ENCODE data around the gene SGCD.

SGCD gene

DNA sequence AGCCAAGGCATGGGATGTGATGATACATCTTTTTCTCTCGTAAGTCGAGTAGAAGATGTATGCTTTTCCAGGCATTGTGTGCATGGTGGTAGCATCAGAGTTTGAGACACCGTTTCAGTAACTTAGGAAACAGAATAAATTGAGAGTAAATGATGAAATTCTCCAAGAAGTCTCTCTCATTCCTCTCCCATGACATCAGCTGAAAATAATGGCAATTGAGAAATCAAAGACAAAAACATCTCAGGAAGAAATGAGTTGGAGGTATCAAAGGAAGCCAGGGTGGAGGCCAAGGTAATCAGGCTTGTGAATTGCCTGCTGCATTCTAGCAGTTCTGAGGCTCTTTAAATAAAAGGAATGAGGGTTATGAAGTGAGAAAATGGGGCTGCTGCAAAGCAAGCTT is 53.9 kb downstream of the SGCD start:
- no peak for DNase-seq
- Histone ChIP-seq H3K4me3 (ENCODE audit: insufficient read depth, low read depth, low read length, poor library complexity, severe bottlenecking) (no peak overlapping the region), H3K36me3 (ENCODE audit: control insufficient read depth, insufficient read depth, low read length) (no peaks in the 10 kb centered on the region), H3K27ac (ENCODE audit: insufficient read depth, low read length, poor library complexity, severe bottlenecking) (no peak overlapping the region), H3K9me3 (ENCODE audit: control insufficient read depth, low read length) (no peaks in the 10 kb centered on the region), H3K4me1 (ENCODE audit: control insufficient read depth, insufficient read depth, low read length, poor library complexity, severe bottlenecking) (no peaks in the 10 kb centered on the region), H3K27me3 (replicated peaks; ENCODE audit: control insufficient read depth, insufficient read depth, low read length, poor library complexity, severe bottlenecking) (no peaks in the 10 kb centered on the region)

DNA sequence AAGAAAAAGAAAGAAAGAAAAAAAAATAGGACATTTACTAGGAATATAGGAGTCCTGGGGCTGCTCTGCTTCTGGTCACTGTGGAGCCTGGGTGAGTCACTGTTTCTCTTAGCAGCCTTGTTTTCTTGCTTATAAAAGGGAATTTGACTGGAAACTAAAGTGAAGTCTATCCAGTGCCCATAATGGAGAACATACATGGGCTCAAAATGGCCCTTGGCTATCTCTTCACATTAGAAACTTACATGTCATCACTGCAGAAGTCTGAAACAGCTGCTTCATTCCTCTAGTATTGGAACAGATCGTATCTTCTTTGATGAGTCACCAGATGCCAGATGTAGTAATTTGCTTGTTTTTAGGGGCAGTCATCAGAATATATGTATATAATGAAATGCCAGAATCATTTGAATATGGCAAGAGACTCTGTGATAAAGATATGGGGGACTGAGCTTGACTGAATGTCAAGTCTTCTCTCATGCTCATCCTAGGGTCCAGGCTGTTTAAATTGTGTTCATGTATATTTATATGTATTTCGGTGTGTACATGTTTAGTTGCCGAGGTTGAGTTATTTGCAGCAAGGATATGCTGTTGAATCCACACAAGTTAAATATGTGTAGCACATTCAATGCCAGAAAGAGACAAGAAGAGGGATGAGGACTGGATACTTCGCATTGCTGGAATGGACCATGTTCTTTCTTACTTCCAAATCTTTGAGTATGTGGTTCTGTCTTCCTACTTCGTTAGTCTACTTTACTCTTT is 56.7 kb downstream of the SGCD start:
- H3K4me1 ChIP-seq (ENCODE audit: control insufficient read depth, insufficient read depth, low read length, poor library complexity, severe bottlenecking): no peaks in the 10 kb centered on the region
- DNase-seq: no peak
- no peak overlapping the region for H3K27ac ChIP-seq (ENCODE audit: insufficient read depth, low read length, poor library complexity, severe bottlenecking)
- no peaks in the 10 kb centered on the region for H3K9me3 ChIP-seq (ENCODE audit: control insufficient read depth, low read length)
- no peaks in the 10 kb centered on the region for H3K36me3 ChIP-seq (ENCODE audit: control insufficient read depth, insufficient read depth, low read length)
- H3K4me3 ChIP-seq (ENCODE audit: insufficient read depth, low read depth, low read length, poor library complexity, severe bottlenecking): no peak overlapping the region
- no peaks in the 10 kb centered on the region for H3K27me3 ChIP-seq (replicated peaks; ENCODE audit: control insufficient read depth, insufficient read depth, low read length, poor library complexity, severe bottlenecking)

DNA sequence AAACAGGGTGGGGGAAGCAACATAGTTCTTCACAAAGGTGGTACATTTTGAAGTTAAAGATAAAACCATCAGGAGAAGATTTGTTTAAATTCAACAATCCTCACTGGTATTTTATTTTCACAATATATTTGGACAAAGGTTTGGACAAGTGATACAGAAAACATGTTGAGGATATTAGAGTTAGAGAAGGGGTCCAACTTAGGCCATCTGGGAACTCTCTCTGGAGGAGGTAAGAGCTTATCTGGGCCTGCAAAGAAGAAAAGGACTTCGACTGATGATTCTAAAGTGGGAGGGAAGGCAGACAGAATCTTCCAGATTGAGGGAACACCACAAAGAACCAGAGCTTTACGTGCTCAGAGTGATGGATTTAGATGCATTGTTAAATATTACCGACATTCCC is 58.5 kb downstream of the SGCD start:
- no peaks in the 10 kb centered on the region for H3K27me3 ChIP-seq (replicated peaks; ENCODE audit: control insufficient read depth, insufficient read depth, low read length, poor library complexity, severe bottlenecking)
- DNase-seq: no peak

DNA sequence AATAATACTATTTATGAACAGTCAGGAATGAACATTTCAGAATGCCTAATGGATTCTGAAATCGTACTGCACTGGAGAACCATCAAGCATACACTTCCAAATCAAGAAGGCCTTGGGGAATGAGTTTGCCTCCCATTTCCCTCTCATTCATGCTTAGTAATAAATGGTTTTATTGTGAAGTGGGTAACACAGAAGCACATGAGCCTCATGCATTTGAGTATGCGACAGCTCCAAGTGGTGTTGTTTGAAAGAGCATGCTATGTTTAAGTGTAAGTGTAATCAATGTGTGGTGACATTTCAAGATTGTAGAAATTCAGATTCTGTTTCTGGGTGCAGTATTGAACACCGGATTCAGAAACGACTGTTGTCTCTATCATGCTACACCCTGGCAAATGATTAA is 60.0 kb downstream of the SGCD start:
- no peak for DNase-seq
- no peaks in the 10 kb centered on the region for H3K36me3 ChIP-seq (ENCODE audit: control insufficient read depth, insufficient read depth, low read length)
- no peak overlapping the region for H3K27ac ChIP-seq (ENCODE audit: insufficient read depth, low read length, poor library complexity, severe bottlenecking)
- no peaks in the 10 kb centered on the region for H3K4me1 ChIP-seq (ENCODE audit: control insufficient read depth, insufficient read depth, low read length, poor library complexity, severe bottlenecking)
- H3K27me3 ChIP-seq (replicated peaks; ENCODE audit: control insufficient read depth, insufficient read depth, low read length, poor library complexity, severe bottlenecking): no peaks in the 10 kb centered on the region
- no peak overlapping the region for H3K4me3 ChIP-seq (ENCODE audit: insufficient read depth, low read depth, low read length, poor library complexity, severe bottlenecking)
- no peaks in the 10 kb centered on the region for H3K9me3 ChIP-seq (ENCODE audit: control insufficient read depth, low read length)

More for the DNA sequence above, 58.5 kb downstream of the SGCD start:
- H3K36me3 ChIP-seq (ENCODE audit: control insufficient read depth, insufficient read depth, low read length): no peaks in the 10 kb centered on the region
- no peak overlapping the region for H3K4me3 ChIP-seq (ENCODE audit: insufficient read depth, low read depth, low read length, poor library complexity, severe bottlenecking)
- H3K4me1 ChIP-seq (ENCODE audit: control insufficient read depth, insufficient read depth, low read length, poor library complexity, severe bottlenecking): no peaks in the 10 kb centered on the region
- H3K27ac ChIP-seq (ENCODE audit: insufficient read depth, low read length, poor library complexity, severe bottlenecking): no peak overlapping the region
- no peaks in the 10 kb centered on the region for H3K9me3 ChIP-seq (ENCODE audit: control insufficient read depth, low read length)

DNA sequence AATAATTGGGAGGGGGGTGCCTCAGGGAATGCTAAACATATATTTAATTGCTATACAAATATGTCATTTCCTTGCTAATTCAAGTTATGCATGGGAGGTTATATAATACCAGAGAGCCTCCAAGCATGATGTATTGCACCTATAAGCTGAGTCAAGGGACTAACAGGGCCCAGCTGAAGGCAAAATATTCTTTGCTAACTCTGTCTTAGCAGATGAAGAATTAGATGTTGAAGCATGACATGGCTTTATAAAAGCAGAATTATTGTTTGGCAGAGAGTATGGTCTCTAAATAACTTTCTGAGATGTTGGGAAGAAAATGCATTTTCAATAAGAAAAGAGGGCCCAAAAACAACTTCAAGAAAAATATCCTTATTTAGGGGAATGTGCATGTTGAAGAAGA is 60.4 kb downstream of the SGCD start:
- Histone ChIP-seq H3K9me3 (ENCODE audit: control insufficient read depth, low read length) (no peaks in the 10 kb centered on the region), H3K27me3 (replicated peaks; ENCODE audit: control insufficient read depth, insufficient read depth, low read length, poor library complexity, severe bottlenecking) (no peaks in the 10 kb centered on the region), H3K27ac (ENCODE audit: insufficient read depth, low read length, poor library complexity, severe bottlenecking) (no peak overlapping the region), H3K4me3 (ENCODE audit: insufficient read depth, low read depth, low read length, poor library complexity, severe bottlenecking) (no peak overlapping the region), H3K36me3 (ENCODE audit: control insufficient read depth, insufficient read depth, low read length) (no peaks in the 10 kb centered on the region), H3K4me1 (ENCODE audit: control insufficient read depth, insufficient read depth, low read length, poor library complexity, severe bottlenecking) (no peaks in the 10 kb centered on the region)
- DNase-seq: no peak

DNA sequence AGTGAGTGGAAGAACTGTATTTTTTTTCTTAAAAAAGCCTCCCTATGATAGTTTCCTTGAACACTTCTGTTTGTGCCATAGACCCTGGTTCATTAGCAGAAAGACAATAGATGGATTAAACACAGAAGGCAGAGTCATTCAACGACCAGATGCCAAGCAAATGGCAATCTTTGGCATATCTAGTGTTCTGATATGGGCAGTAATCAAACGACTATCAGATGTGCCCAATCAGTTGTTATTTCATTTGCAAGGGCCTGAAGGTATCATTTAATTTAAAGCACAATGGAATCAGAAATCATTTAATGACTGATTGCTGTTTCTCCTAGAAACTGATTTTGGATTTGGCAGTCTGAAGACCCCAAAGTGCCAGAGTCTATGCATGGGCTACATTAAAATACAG is 61.3 kb downstream of the SGCD start:
- Histone ChIP-seq H3K9me3 (ENCODE audit: control insufficient read depth, low read length) (no peaks in the 10 kb centered on the region), H3K27ac (ENCODE audit: insufficient read depth, low read length, poor library complexity, severe bottlenecking) (no peak overlapping the region), H3K27me3 (replicated peaks; ENCODE audit: control insufficient read depth, insufficient read depth, low read length, poor library complexity, severe bottlenecking) (no peaks in the 10 kb centered on the region), H3K4me1 (ENCODE audit: control insufficient read depth, insufficient read depth, low read length, poor library complexity, severe bottlenecking) (no peaks in the 10 kb centered on the region), H3K36me3 (ENCODE audit: control insufficient read depth, insufficient read depth, low read length) (no peaks in the 10 kb centered on the region), H3K4me3 (ENCODE audit: insufficient read depth, low read depth, low read length, poor library complexity, severe bottlenecking) (no peak overlapping the region)
- DNase-seq: no peak

DNA sequence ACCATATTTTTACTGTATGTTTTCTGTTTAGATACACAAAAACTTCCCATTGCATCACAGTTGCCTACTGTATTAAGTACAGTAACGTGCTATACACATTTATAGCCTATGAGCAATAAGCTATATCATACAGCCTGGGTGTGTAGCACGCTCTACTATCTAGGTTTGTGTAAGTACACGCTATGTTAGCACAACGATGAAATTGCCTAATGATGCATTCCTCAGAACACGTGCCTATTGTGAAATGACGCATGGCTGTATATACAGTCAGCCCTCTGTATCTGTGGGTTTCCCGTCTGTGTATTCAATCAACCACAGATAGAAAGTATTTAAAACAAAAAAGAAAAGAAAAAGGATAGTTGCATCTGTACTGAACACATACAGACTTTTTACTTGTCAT is 64.2 kb downstream of the SGCD start:
- Histone ChIP-seq H3K27me3 (replicated peaks; ENCODE audit: control insufficient read depth, insufficient read depth, low read length, poor library complexity, severe bottlenecking) (no peaks in the 10 kb centered on the region), H3K4me3 (ENCODE audit: insufficient read depth, low read depth, low read length, poor library complexity, severe bottlenecking) (no peak overlapping the region), H3K4me1 (ENCODE audit: control insufficient read depth, insufficient read depth, low read length, poor library complexity, severe bottlenecking) (no peaks in the 10 kb centered on the region), H3K27ac (ENCODE audit: insufficient read depth, low read length, poor library complexity, severe bottlenecking) (no peak overlapping the region), H3K9me3 (ENCODE audit: control insufficient read depth, low read length) (no peaks in the 10 kb centered on the region), H3K36me3 (ENCODE audit: control insufficient read depth, insufficient read depth, low read length) (no peaks in the 10 kb centered on the region)
- DNase-seq: no peak

DNA sequence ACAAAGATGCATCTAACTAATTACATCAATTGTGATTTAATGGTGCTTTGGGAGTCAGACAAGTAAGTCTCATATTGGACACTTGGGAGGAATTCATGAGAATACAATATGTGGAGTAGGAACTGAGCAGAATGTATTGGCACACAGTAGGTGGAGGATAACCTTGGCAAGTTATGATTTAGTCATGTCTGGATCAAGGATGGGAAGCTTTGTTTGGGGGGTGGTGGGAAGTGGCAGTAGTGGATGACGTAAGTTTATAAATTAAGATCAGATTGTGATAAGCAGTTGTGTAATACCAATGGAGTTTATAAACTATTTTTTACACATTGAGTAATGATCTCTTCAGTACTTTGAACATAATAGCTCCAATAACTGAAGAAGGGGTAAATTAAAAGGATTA is 67.0 kb downstream of the SGCD start:
- Histone ChIP-seq H3K4me3 (ENCODE audit: insufficient read depth, low read depth, low read length, poor library complexity, severe bottlenecking) (no peak overlapping the region), H3K27ac (ENCODE audit: insufficient read depth, low read length, poor library complexity, severe bottlenecking) (no peak overlapping the region), H3K27me3 (replicated peaks; ENCODE audit: control insufficient read depth, insufficient read depth, low read length, poor library complexity, severe bottlenecking) (no peaks in the 10 kb centered on the region), H3K36me3 (ENCODE audit: control insufficient read depth, insufficient read depth, low read length) (no peaks in the 10 kb centered on the region), H3K4me1 (ENCODE audit: control insufficient read depth, insufficient read depth, low read length, poor library complexity, severe bottlenecking) (no peaks in the 10 kb centered on the region), H3K9me3 (ENCODE audit: control insufficient read depth, low read length) (no peaks in the 10 kb centered on the region)
- DNase-seq: no peak

DNA sequence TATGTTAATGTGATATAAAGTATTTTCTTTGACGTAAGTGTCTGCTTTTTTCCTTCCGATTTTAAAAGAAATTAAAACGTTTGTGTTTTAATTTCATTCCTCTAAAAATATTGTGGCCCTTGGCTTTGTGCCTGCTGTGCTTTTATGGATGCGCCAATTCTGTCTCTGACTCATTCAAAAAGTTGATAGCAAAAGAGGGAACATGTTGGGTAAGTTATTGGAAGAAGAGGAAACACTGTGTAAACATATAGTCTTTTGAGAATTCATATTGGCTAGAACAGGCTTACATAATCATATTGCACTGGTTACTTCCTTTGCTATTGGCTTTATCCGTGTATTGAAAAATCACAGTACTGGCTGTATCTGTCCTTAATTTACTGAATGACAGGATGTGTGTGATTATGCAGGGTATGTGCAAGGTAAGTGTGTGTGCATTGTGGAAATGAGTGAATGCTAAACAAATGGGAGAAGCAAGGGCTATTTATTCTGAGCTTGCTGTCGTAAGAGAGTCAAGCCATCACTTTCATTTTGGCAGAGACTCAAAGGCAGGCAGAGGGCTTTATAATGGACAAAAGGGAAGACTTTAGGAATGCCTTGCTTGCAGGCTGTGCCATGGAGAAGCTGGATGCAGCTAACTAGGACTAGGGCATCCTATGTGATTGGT is 67.8 kb downstream of the SGCD start:
- no peak overlapping the region for H3K27ac ChIP-seq (ENCODE audit: insufficient read depth, low read length, poor library complexity, severe bottlenecking)
- no peaks in the 10 kb centered on the region for H3K4me1 ChIP-seq (ENCODE audit: control insufficient read depth, insufficient read depth, low read length, poor library complexity, severe bottlenecking)
- no peaks in the 10 kb centered on the region for H3K36me3 ChIP-seq (ENCODE audit: control insufficient read depth, insufficient read depth, low read length)
- no peaks in the 10 kb centered on the region for H3K9me3 ChIP-seq (ENCODE audit: control insufficient read depth, low read length)
- H3K27me3 ChIP-seq (replicated peaks; ENCODE audit: control insufficient read depth, insufficient read depth, low read length, poor library complexity, severe bottlenecking): no peaks in the 10 kb centered on the region
- DNase-seq: no peak
- no peak overlapping the region for H3K4me3 ChIP-seq (ENCODE audit: insufficient read depth, low read depth, low read length, poor library complexity, severe bottlenecking)

DNA sequence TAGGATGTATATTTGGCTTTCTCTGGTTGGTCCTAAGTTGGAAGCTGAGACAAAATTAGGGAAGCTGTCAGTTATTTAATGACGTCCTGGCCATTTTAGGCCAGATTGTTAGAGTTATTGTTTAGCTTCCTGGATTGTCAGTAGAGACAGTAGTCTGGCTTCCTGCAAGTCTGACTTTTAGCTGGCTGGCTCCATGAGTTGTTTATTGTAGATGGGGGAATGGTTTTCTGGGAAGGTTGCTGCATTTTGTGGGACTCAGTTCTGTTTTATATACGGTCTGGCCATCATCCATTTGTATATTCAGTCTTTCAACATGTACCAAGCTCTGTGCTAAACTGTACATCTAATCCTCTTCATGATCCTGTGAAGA is 68.3 kb downstream of the SGCD start:
- H3K27me3 ChIP-seq (replicated peaks; ENCODE audit: control insufficient read depth, insufficient read depth, low read length, poor library complexity, severe bottlenecking): no peaks in the 10 kb centered on the region
- H3K36me3 ChIP-seq (ENCODE audit: control insufficient read depth, insufficient read depth, low read length): no peaks in the 10 kb centered on the region
- H3K9me3 ChIP-seq (ENCODE audit: control insufficient read depth, low read length): no peaks in the 10 kb centered on the region
- no peak for DNase-seq
- H3K27ac ChIP-seq (ENCODE audit: insufficient read depth, low read length, poor library complexity, severe bottlenecking): no peak overlapping the region
- no peaks in the 10 kb centered on the region for H3K4me1 ChIP-seq (ENCODE audit: control insufficient read depth, insufficient read depth, low read length, poor library complexity, severe bottlenecking)
- no peak overlapping the region for H3K4me3 ChIP-seq (ENCODE audit: insufficient read depth, low read depth, low read length, poor library complexity, severe bottlenecking)
